HCT116 (cell line): ENCODE results near the gene IFITM1. TPM values are rescaled to one million over a fixed set of nuclear protein-coding genes. Genes with fewer than 3 reads are reported as not detected.
"Not testable (repeated sequence)": the region's sequence is repeated elsewhere in the genome, so short reads cannot be mapped to it uniquely, and the experiment has no call there.

Source experiments
- ATAC-seq: fragments of 200-7000 bp; cut with Tn5 transposase; 2 replicates; pipeline ENCODE4 v1.9.1; 2020; ENCODE audit warnings: mild to moderate bottlenecking, moderate library complexity
- BruUV-seq: library from RNA; stranded (reverse); fragments of 400-500 nt; replicated peaks from 2 replicates; lab custom pipeline; 2021; lab: Mats Ljungman, UMichigan
- CTCF ChIA-PET: fragments of 300-600 bp; sonication (Branson Sonifier 250); formaldehyde crosslinking; loops from one replicate; lab custom pipeline; 2021; ENCODE audit warnings: antibody characterized with exemption; lab: Charles Lee
- POLR2A ChIA-PET: fragments of 300-600, 350-600 bp; sonication (Branson Sonifier 250); formaldehyde crosslinking; loops from one replicate; lab custom pipeline; 2021; ENCODE audit warnings: antibody characterized with exemption; lab: Charles Lee
- RAD21 ChIA-PET, 2 experiments: fragments of 300-600 bp; sonication (Branson Sonifier 250); formaldehyde crosslinking; loops; one replicate each; lab custom pipeline; 2023; ENCODE audit warnings: low total read pairs in 2 of 2; ENCODE audit not compliant: uncharacterized antibody in 2 of 2, unreplicated experiment in 2 of 2, low non-redundant PET in 1 of 2; lab: Charles Lee
- DNase-seq: peaks from one replicate; pipeline ENCODE4 v3.0.0-alpha.2; 2010; ENCODE audit warnings: low read depth, low spot score
- H2AFZ ChIP-seq: fragments of 200-600 bp; shearing (Covaris generic), sonication (generic); 2 replicates; pipeline ENCODE4 v1.6.1; 2017; ENCODE audit warnings: low read depth, mixed run types, mixed read lengths, antibody characterized with exemption, low read length; ENCODE audit not compliant: poor library complexity, severe bottlenecking
- H3K27ac ChIP-seq: 2 replicates; pipeline ENCODE4 v1.5.1; 2012; ENCODE audit warnings: low read depth, low read length
- H3K27me3 ChIP-seq: fragments of 200-600 bp; sonication (generic); 2 replicates; pipeline ENCODE4 v1.6.1; 2016; ENCODE audit warnings: mixed run types, low read length, mixed read lengths; ENCODE audit not compliant: insufficient read depth
- H3K36me3 ChIP-seq, 2 experiments: fragments of 200-500 bp in 1 of 2; fragments of 200-600 bp in 1 of 2; sonication (Bioruptor generic) in 1 of 2; sonication (generic) in 1 of 2; 2 replicates each; pipeline versions ENCODE4 v1.5.1 to v1.6.1; 2014 to 2016; ENCODE audit warnings: low read length in 2 of 2, inconsistent platforms in 1 of 2, mixed read lengths in 1 of 2, mixed run types in 1 of 2; ENCODE audit not compliant: insufficient read depth in 2 of 2, control insufficient read depth in 1 of 2
- H3K4me1 ChIP-seq, 2 experiments: fragments of 200-600 bp in 1 of 2; sonication (generic) in 1 of 2; 2 replicates each; pipeline versions ENCODE4 v1.5.1 to v1.6.1; 2012 to 2017; ENCODE audit warnings: low read length in 2 of 2, inconsistent platforms in 1 of 2, mild to moderate bottlenecking in 1 of 2, mixed read lengths in 1 of 2, mixed run types in 1 of 2, moderate library complexity in 1 of 2; ENCODE audit not compliant: insufficient read depth in 2 of 2, control insufficient read depth in 1 of 2
- H3K4me2 ChIP-seq: fragments of 200-600 bp; sonication (generic); 2 replicates; pipeline ENCODE4 v1.6.1; 2017; ENCODE audit warnings: mixed run types, low read length, mixed read lengths
- H3K4me3 ChIP-seq, 2 experiments: fragments of 200-600 bp in 1 of 2; sonication (generic) in 1 of 2; replicated peaks in 1 of 2; 2 replicates each; pipeline ENCODE4 v1.5.1; 2011 to 2016; ENCODE audit warnings: low read length in 2 of 2, control low read depth in 1 of 2, low read depth in 1 of 2, mild to moderate bottlenecking in 1 of 2, mixed read lengths in 1 of 2, mixed run types in 1 of 2
- H3K79me2 ChIP-seq: fragments of 200-600 bp; sonication (generic); 2 replicates; pipeline ENCODE4 v1.6.1; 2017; ENCODE audit warnings: mild to moderate bottlenecking, mixed run types, low read length, moderate library complexity, mixed read lengths; ENCODE audit not compliant: insufficient read depth
- H3K9ac ChIP-seq: fragments of 200-600 bp; sonication (generic); 2 replicates; pipeline ENCODE4 v1.6.1; 2016; ENCODE audit warnings: low read length, mixed read lengths
- H3K9me2 ChIP-seq: fragments of 200-600 bp; sonication (generic), shearing (Covaris generic); 2 replicates; pipeline ENCODE4 v1.6.1; 2017; ENCODE audit warnings: mixed run types, mild to moderate bottlenecking, moderate library complexity; ENCODE audit not compliant: insufficient read depth
- H3K9me3 ChIP-seq, 2 experiments: fragments of 200-500 bp in 1 of 2; fragments of 200-600 bp in 1 of 2; sonication (Bioruptor generic) in 1 of 2; sonication (generic) in 1 of 2; 2 replicates each; pipeline ENCODE4 v1.6.1; 2014 to 2017; ENCODE audit warnings: low read length in 2 of 2, mixed read lengths in 2 of 2, inconsistent platforms in 1 of 2, low read depth in 1 of 2, mild to moderate bottlenecking in 1 of 2, mixed run types in 1 of 2, moderate library complexity in 1 of 2; ENCODE audit not compliant: control insufficient read depth in 1 of 2, insufficient read depth in 1 of 2
- H4K20me1 ChIP-seq: fragments of 200-600 bp; sonication (generic), shearing (Covaris generic); 2 replicates; pipeline ENCODE4 v1.6.1; 2017; ENCODE audit warnings: mixed run types, mild to moderate bottlenecking, moderate library complexity; ENCODE audit not compliant: insufficient read depth
- CBX3 ChIP-seq: IDR thresholded peaks from 2 replicates; pipeline ENCODE4 v1.6.1; 2012; ENCODE audit warnings: low read depth
- CEBPB ChIP-seq: IDR thresholded peaks from 2 replicates; pipeline ENCODE4 v1.6.1; 2012; ENCODE audit warnings: low read depth
- EGR1 ChIP-seq: IDR thresholded peaks from 2 replicates; pipeline ENCODE4 v1.6.1; 2012; ENCODE audit warnings: low read depth
- ELF1 ChIP-seq: IDR thresholded peaks from 2 replicates; pipeline ENCODE4 v1.6.1; 2012; ENCODE audit warnings: low read depth, borderline replicate concordance
- EZH2 ChIP-seq: fragments of 200-600 bp; sonication (generic); IDR thresholded peaks from 2 replicates; pipeline ENCODE4 v1.6.1; 2017; ENCODE audit warnings: antibody characterized with exemption, mixed run types
- FOSL1 ChIP-seq: IDR thresholded peaks from 2 replicates; pipeline ENCODE4 v1.6.1; 2012; ENCODE audit warnings: low read depth
- MAX ChIP-seq: IDR thresholded peaks from 2 replicates; pipeline ENCODE4 v1.6.1; 2012
- POLR2A ChIP-seq: IDR thresholded peaks from 2 replicates; pipeline ENCODE4 v1.7.0; 2011; ENCODE audit warnings: borderline replicate concordance; ENCODE audit not compliant: insufficient read depth, insufficient read length; ENCODE audit errors: extremely low read depth
- SRF ChIP-seq: IDR thresholded peaks from 2 replicates; pipeline ENCODE4 v1.6.1; 2012; ENCODE audit warnings: low read depth
- YY1 ChIP-seq: IDR thresholded peaks from 2 replicates; pipeline ENCODE4 v1.6.1; 2011; ENCODE audit warnings: low read length, low read depth, moderate library complexity, mild to moderate bottlenecking; ENCODE audit not compliant: insufficient replicate concordance; ENCODE audit errors: extremely low read depth
- intact Hi-C: fragments of 100-400 bp; cut with micrococcal nuclease; formaldehyde crosslinking; loops from 2 replicates; pipeline ENCODE4 v1.10.0; 2022
- total RNA-seq: library from RNA; stranded (reverse); gene quantifications from one replicate; pipeline ENCODE4 v1.2.1, GENCODE V29; 2021; ENCODE audit not compliant: unreplicated experiment

IFITM1 gene
- total RNA-seq, 1 experiment from 2014 or later: 6.1 TPM

GRCh38 chr11:324156-324555, 10.3 kb downstream of the IFITM1 start:
- ChIA-PET POLR2A (no interaction called here), RAD21 (no interaction called here), CTCF (no interaction called here)
- intact Hi-C loops: no loop called here
- Histone ChIP-seq H2AFZ (no peak overlapping the region), H3K27ac (no peak overlapping the region), H3K79me2 (peaks cover 12% of the 10 kb centered on the region), H3K4me1 (peaks cover 0 to 6% of the 10 kb centered on the region in 2 experiments; a peak in 3 of 4 replicates), H4K20me1 (no peaks in the 10 kb centered on the region), H3K9me3 (no peaks in the 10 kb centered on the region), H3K36me3 (no peaks in the 10 kb centered on the region), H3K27me3 (no peaks in the 10 kb centered on the region), H3K9ac (no peak overlapping the region), H3K9me2 (no peaks in the 10 kb centered on the region), H3K4me2 (no peak overlapping the region), H3K4me3 (no peak overlapping the region)
- ATAC-seq (no peak), DNase-seq (no peak)
- BruUV-seq: no TSS peak
- TF ChIP-seq SRF (no peak), EGR1 (no peak), CEBPB (no peak), MAX (no peak), ELF1 (no peak), FOSL1 (no peak), POLR2A (no peak), EZH2 (no peak), YY1 (no peak), CBX3 (no peak)

GRCh38 chr11:324593-325517, 11.0 kb downstream of the IFITM1 start:
- DNase-seq, H3K36me3 ChIP-seq, CTCF ChIA-PET, H3K9ac ChIP-seq, ATAC-seq, H2AFZ ChIP-seq, H3K9me2 ChIP-seq, H4K20me1 ChIP-seq, H3K27ac ChIP-seq, H3K79me2 ChIP-seq, H3K27me3 ChIP-seq, H3K4me3 ChIP-seq, intact Hi-C loops, RAD21 ChIA-PET, H3K9me3 ChIP-seq, POLR2A ChIA-PET, BruUV-seq, H3K4me2 ChIP-seq: not testable (repeated sequence)
- peaks cover 0 to 12% of the 10 kb centered on the region in 2 experiments; a peak in 3 of 4 replicates for H3K4me1 ChIP-seq
